HG03571 (cell line): ENCODE results near the gene ALDH1A1.
"Not testable (repeated sequence)": the region's sequence is repeated elsewhere in the genome, so short reads cannot be mapped to it uniquely, and the experiment has no call there.

Experiments used
- ATAC-seq: cut with Tn5 transposase; IDR thresholded peaks from one replicate; pipeline ENCODE4 v1.9.1; 2021; ENCODE audit not compliant: unreplicated experiment

ALDH1A1 gene

GRCh38 chr9:72943844-72944462, 8.9 kb downstream of the ALDH1A1 start:
- no peak for ATAC-seq

- ATAC-seq, result no peak
Observed at GRCh38 chr9:72942451-72942850, 10.4 kb downstream of the ALDH1A1 start.

DNA sequence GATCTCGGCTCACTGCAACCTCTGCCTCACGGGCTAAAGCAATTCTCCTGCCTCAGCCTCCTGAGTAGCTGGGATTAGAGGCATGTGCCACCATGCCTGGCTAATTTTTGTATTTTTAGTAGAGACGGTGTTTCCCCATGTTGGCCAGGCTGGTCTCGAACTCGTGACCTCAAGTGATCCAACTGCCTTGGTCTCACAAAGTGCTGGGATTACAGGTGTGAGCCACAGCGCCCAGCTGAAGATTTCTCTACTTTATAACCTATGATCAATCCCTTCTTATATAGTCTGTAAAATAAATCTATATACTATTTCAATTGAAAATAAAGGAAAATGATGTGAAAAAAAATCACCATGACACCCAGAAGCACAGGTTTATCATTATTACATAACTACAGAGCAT, 13.3 kb downstream of the ALDH1A1 start:
- not testable (repeated sequence) for ATAC-seq

- no peak for ATAC-seq
Observed at GRCh38 chr9:72937545-72937944, 15.3 kb downstream of the ALDH1A1 start.

GRCh38 chr9:72936679-72937078, 16.2 kb downstream of the ALDH1A1 start:
- no peak for ATAC-seq

DNA sequence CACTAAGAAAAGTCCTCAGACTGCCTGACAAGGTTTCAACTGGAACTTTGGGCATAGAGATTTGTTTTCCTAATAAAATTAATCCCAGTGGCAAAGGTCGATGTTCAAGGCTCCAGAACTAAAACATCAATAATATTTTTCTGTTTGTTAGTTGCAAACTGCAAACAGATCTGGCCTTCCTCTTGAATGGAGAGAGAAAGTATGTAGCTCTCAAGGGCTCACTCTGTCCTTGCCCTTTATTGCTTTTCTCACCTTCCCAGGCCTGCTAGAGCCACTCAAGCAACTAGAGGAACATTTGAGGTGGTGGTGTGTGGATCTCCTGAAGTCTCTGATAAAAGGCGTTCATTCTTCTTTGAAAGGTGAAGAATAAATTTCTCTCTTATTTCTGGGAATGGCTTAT, 16.6 kb downstream of the ALDH1A1 start:
- ATAC-seq, result no peak

DNA sequence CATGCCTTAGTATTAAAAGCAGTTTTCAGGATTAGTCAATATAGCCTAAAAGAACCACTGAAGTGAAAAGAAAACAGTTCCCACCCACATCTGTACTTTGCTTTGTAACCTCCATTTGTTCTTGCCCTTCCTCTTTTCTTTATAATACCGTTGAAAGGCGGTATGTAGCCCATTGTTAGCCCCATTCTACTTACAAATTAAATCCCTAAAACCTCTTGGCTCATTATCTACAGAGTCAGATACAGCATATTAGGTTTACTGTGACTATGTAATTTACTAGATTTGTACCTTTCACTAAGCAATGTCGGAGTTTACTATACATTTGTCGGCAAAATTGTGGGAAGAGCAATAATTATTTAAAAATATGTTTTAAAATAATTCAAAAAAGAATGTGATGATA, 17.3 kb downstream of the ALDH1A1 start:
- no peak for ATAC-seq

- ATAC-seq, result no peak
Observed at GRCh38 chr9:72933730-72934665, 18.9 kb downstream of the ALDH1A1 start.

- no peak for ATAC-seq
Observed at GRCh38 chr9:72932619-72933018, 20.2 kb downstream of the ALDH1A1 start.

- ATAC-seq, result no peak
Observed at GRCh38 chr9:72931897-72932296, 21.0 kb downstream of the ALDH1A1 start.

GRCh38 chr9:72931437-72931836, 21.4 kb downstream of the ALDH1A1 start:
- no peak for ATAC-seq

GRCh38 chr9:72930828-72931227, 22.0 kb downstream of the ALDH1A1 start:
- ATAC-seq, result no peak

DNA sequence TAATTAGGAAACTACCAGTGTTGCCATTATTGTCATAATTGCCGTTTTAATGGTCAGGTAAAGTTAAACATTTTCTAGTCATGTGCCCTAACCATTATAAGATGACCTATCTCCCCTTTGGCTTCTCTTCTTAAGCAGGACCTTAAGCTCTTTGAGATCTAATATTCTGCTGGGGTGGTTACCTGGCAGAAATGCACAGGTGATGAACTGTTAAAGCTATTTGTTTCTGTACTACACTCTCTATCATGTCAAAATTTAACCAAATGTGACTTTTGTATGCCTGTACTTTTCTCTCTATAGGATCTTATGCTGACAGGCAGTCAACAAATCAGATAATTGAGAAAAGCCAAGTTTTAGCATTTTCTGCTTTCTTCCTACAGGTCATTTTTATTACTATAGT, 23.3 kb downstream of the ALDH1A1 start:
- no peak for ATAC-seq

GRCh38 chr9:72928042-72928507, 24.8 kb downstream of the ALDH1A1 start:
- ATAC-seq, result no peak

DNA sequence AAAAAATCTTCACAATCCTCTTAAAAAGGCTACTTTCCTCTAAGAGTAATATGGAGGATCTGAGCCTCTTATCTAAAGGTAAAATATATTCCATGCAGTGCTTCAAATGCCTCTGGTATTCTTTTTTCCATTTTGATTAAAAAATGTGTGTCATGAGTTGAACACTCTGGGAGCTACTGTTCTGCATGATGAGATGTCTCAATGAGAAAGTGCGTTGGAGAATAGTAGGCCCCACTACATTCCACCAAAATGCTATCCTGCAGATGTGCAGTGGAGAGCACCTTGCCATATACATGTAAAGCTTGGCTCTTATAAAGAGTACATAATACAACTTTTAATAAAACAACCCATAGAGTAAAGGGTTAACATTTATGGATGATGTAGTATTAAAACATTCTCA, 26.3 kb downstream of the ALDH1A1 start:
- ATAC-seq, result no peak

DNA sequence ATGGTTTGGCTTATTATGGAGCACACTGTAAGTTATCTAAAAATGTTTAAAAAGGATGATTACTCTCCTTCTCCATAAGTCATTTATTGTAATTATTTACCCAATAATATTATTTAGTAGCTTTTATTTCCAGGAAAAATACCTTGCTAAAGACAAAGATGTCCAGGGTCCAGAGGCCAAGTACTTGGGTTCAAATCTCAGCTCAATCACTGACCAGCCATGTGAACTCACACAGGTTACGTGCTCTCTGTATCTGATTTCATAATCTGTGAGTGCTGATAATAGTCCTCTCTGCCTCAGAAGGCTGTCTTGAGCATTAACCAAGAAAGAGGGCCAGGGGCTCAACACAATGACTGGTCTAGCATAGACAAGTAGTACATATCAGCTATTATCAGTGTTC, 27.0 kb downstream of the ALDH1A1 start:
- no peak for ATAC-seq

DNA sequence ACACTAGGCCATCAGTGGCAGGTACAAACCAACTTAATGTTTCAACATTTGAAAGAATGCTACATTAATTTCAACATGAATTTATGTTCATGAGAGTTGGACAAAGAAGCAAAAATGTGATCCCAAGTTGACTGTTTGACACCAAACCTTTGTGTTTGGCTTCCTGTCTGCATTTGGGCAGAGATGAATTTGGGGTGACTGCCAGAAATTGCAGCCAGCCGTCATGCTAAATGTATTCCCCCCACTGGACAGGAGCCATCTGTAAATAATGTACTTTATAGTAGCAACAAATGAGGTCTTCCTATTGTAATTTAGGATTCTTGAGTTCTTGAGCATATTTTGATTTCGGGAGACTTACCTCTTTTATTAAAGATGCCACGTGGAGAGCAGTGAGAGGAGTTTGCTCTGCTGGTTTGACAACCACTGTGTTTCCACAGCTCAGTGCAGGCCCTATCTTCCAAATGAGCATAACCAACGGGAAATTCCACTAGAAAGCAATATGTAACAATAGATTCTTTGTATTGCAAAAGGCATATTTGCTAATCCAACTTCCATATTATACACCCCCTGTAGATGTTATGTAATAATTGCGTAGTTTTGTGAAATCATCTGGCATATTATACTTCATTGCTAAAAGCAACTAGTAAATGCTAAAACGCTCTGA, 27.6 kb downstream of the ALDH1A1 start:
- ATAC-seq, result no peak

GRCh38 chr9:72924154-72924790, 28.6 kb downstream of the ALDH1A1 start:
- ATAC-seq, result no peak

- ATAC-seq, result no peak
Observed at GRCh38 chr9:72923077-72923476, 29.8 kb downstream of the ALDH1A1 start.

GRCh38 chr9:72921888-72922654, 30.8 kb downstream of the ALDH1A1 start:
- no peak for ATAC-seq
